GM12878 (cell line): Measurements from ENCODE around the gene CFAP61. TPM values are rescaled to one million over a fixed set of nuclear protein-coding genes. Genes with fewer than 3 reads are reported as not detected.

Experiments used
- ATAC-seq: fragments of 200-7000 bp; cut with Tn5 transposase; 3 replicates; pipeline ENCODE4 v1.9.1; 2020; ENCODE audit warnings: mild to moderate bottlenecking, moderate library complexity
- BruUV-seq: library from RNA; stranded (reverse); fragments of 400-500 nt; replicated peaks from 2 replicates; lab custom pipeline; 2021; lab: Mats Ljungman, UMichigan
- CTCF ChIA-PET: fragments of 300-600 bp; sonication (Branson Sonifier 250); formaldehyde crosslinking; extraction: SDS; loops from one replicate; lab custom pipeline; 2021; ENCODE audit warnings: inconsistent platforms; lab: Yijun Ruan, JAX
- POLR2A ChIA-PET: fragments of 350-600 bp; formaldehyde crosslinking; extraction: SDS; loops from one replicate; lab custom pipeline; 2021; ENCODE audit warnings: inconsistent platforms; lab: Charles Lee
- RAD21 ChIA-PET: fragments of 300-600 bp; sonication (Branson Sonifier 250); formaldehyde crosslinking; loops from one replicate; lab custom pipeline; 2023; ENCODE audit warnings: antibody characterized with exemption; ENCODE audit not compliant: unreplicated experiment; lab: Charles Lee
- SMC1A ChIA-PET: fragments of 300-600 bp; sonication (Branson Sonifier 250); formaldehyde crosslinking; loops from one replicate; lab custom pipeline; 2023; ENCODE audit not compliant: unreplicated experiment, uncharacterized antibody; lab: Charles Lee
- DNase-seq: peaks from one replicate; pipeline ENCODE4 v3.0.0-alpha.2; 2011; ENCODE audit warnings: low read depth, low spot score
- FAIRE-seq: peaks from 3 replicates; lab custom pipeline; 2011; peaks lifted over from hg19 to GRCh38; lab: Jason Lieb, UNC
- H2AFZ ChIP-seq: 2 replicates; pipeline ENCODE4 v1.6.0; 2011; ENCODE audit warnings: low read depth, low read length, control low read depth; ENCODE audit not compliant: control insufficient read depth
- H3K27ac ChIP-seq: 2 replicates; pipeline ENCODE4 v1.5.1; 2011; ENCODE audit warnings: control low read depth; ENCODE audit not compliant: control insufficient read depth, insufficient read depth
- H3K27me3 ChIP-seq, 2 experiments: replicated peaks in 1 of 2; 2 replicates each; pipeline versions ENCODE4 v1.6.0 to v1.6.1; 2011; ENCODE audit warnings: low read length in 1 of 2; ENCODE audit not compliant: control insufficient read depth in 2 of 2, insufficient read depth in 2 of 2
- H3K36me3 ChIP-seq, 2 experiments: 2 replicates each; pipeline ENCODE4 v1.5.1; 2011; ENCODE audit warnings: low read length in 1 of 2; ENCODE audit not compliant: control insufficient read depth in 2 of 2, insufficient read depth in 2 of 2
- H3K4me1 ChIP-seq: 2 replicates; pipeline ENCODE4 v1.6.1; 2011; ENCODE audit warnings: mild to moderate bottlenecking, low read length, moderate library complexity, mixed read lengths; ENCODE audit not compliant: control insufficient read depth, insufficient read depth
- H3K4me2 ChIP-seq: 2 replicates; pipeline ENCODE4 v1.6.0; 2011; ENCODE audit warnings: control low read depth; ENCODE audit not compliant: control insufficient read depth, insufficient read depth
- H3K4me3 ChIP-seq: fragments of 200-600 bp; sonication (generic); 2 replicates; pipeline ENCODE4 v1.5.1; 2016
- H3K79me2 ChIP-seq: 2 replicates; pipeline ENCODE4 v1.6.0; 2011; ENCODE audit warnings: low read length; ENCODE audit not compliant: control insufficient read depth, insufficient read depth
- H3K9ac ChIP-seq: 2 replicates; pipeline ENCODE4 v1.8.0; 2011; ENCODE audit warnings: low read length, control low read depth, mixed read lengths; ENCODE audit not compliant: control insufficient read depth, insufficient read depth
- H3K9me3 ChIP-seq: replicated peaks from 3 replicates; pipeline ENCODE4 v1.5.1; 2011; ENCODE audit warnings: mild to moderate bottlenecking, low read length; ENCODE audit not compliant: control insufficient read depth, insufficient read depth
- H4K20me1 ChIP-seq: 2 replicates; pipeline ENCODE4 v1.6.0; 2011; ENCODE audit not compliant: control insufficient read depth, insufficient read depth
- ATF2 ChIP-seq: IDR thresholded peaks from 2 replicates; pipeline ENCODE4 v1.6.1; 2012; ENCODE audit warnings: low read length, inconsistent platforms
- BACH1 ChIP-seq: fragments of 450-650 bp; IDR thresholded peaks from 2 replicates; pipeline ENCODE4 v1.6.1; 2017; ENCODE audit warnings: mild to moderate bottlenecking, borderline replicate concordance
- CBX5 ChIP-seq: sonication (generic); IDR thresholded peaks from 2 replicates; pipeline ENCODE4 v1.6.1; 2016; ENCODE audit warnings: low read depth, moderate library complexity, mild to moderate bottlenecking, inconsistent platforms
- CEBPZ ChIP-seq: fragments of 150-350 bp; IDR thresholded peaks from 2 replicates; pipeline ENCODE4 v1.6.1; 2016; ENCODE audit warnings: low read depth, low read length
- ESRRA ChIP-seq: IDR thresholded peaks from 2 replicates; pipeline ENCODE4 v1.6.1; 2012; ENCODE audit warnings: mild to moderate bottlenecking, low read length, improper control_type of control experiment
- FOXM1 ChIP-seq: IDR thresholded peaks from 2 replicates; pipeline ENCODE4 v1.6.1; 2012; ENCODE audit warnings: low read depth, mild to moderate bottlenecking, inconsistent platforms, low read length, moderate library complexity
- HDAC6 ChIP-seq: fragments of 200-600 bp; sonication (generic); IDR thresholded peaks from one replicate; pipeline ENCODE4 v1.8.0; 2017; ENCODE audit warnings: antibody characterized with exemption; ENCODE audit not compliant: unreplicated experiment
- PAX5 ChIP-seq: IDR thresholded peaks from 2 replicates; pipeline ENCODE4 v1.6.1; 2011; ENCODE audit warnings: low read depth, low read length, borderline replicate concordance
- RCOR1 ChIP-seq: conservative IDR thresholded peaks from 2 replicates; pipeline ENCODE4 v1.6.1; 2012; ENCODE audit warnings: low read depth, low read length, improper control_type of control experiment
- RELA ChIP-seq: fragments of 450-650 bp; IDR thresholded peaks from 2 replicates; pipeline ENCODE4 v1.8.0; 2014; ENCODE audit warnings: borderline replicate concordance; ENCODE audit not compliant: partially characterized antibody
- SMAD1 ChIP-seq: fragments of 450-650 bp; IDR thresholded peaks from 2 replicates; pipeline ENCODE4 v1.6.1; 2018; ENCODE audit warnings: mild to moderate bottlenecking, low read depth; ENCODE audit not compliant: partially characterized antibody
- TBL1XR1 ChIP-seq: IDR thresholded peaks from 2 replicates; pipeline ENCODE4 v1.6.1; 2012; ENCODE audit warnings: low read depth, low read length, improper control_type of control experiment
- ZNF24 ChIP-seq: fragments of 450-650 bp; IDR thresholded peaks from 2 replicates; pipeline ENCODE4 v1.6.1; 2017; ENCODE audit warnings: antibody characterized with exemption, mild to moderate bottlenecking
- ZNF592 ChIP-seq: fragments of 450-650 bp; IDR thresholded peaks from 2 replicates; pipeline ENCODE4 v1.6.1; 2017; ENCODE audit warnings: mild to moderate bottlenecking, moderate library complexity
- WGBS: methylation state at CpG from one replicate; pipeline ENCODE4 v1.1.6; 2016; ENCODE audit warnings: low lambda C conversion rate; ENCODE audit not compliant: insufficient replicate concordance, insufficient coverage; ENCODE audit errors: missing lambda C conversion rate; 5-methylcytosine and 5-hydroxymethylcytosine counted together
- in situ Hi-C: fragments of 300-500 bp; cut with MboI; formaldehyde crosslinking; loops from 9 replicates; pipeline ENCODE4 v1.14.3; 2018; ENCODE audit warnings: mixed read lengths
- intact Hi-C: fragments of 100-400 bp; cut with micrococcal nuclease; formaldehyde crosslinking; loops from one replicate; pipeline ENCODE4 v1.14.2; 2022; ENCODE audit not compliant: unreplicated experiment
- polyA plus RNA-seq, 11 experiments: library from polyadenylated mRNA; depleted of rRNA in 4 of 11; unstranded in 6 of 11; stranded (reverse) in 5 of 11; fragments of >200 nt; fragmentation: Nextera tagmentation in 4 of 11; fragmentation: Illumina TruSeq in 1 of 11; extraction: Ambion mirVana in 4 of 11; extraction: Trizol in 1 of 11; gene quantifications; 1 replicate in 1 of 11; 2 replicates in 10 of 11; pipeline versions ENCODE4 v1.2.1 to v1.2.3, GENCODE V29; 2011 to 2016; ENCODE audit warnings: inconsistent platforms in 2 of 11, missing spikeins in 2 of 11, low read depth in 1 of 11
- total RNA-seq, 4 experiments: library from RNA; depleted of rRNA in 3 of 4; stranded (reverse); fragments of >200 nt in 3 of 4; fragmentation: Illumina TruSeq in 1 of 4; extraction: Trizol in 1 of 4; gene quantifications; 2 replicates each; pipeline versions ENCODE4 v1.2.1 to v1.2.3, GENCODE V29; 2013 to 2021

CFAP61 gene
- total and polyA plus RNA-seq, 10 of the 15 experiments (the other 5 are each of a cell fraction or from before 2014, with no cell fraction given): 0.11 to 0.41 (median 0.24) TPM; not detected in 7

- intact Hi-C loops: no loop called here
- CTCF ChIA-PET: interaction anchor here (0.9 kb wide), 1 partner anchor 131 kb away, joined by 4 read pairs; no protein-coding TSS in a partner anchor
- no TSS peak for BruUV-seq
- Histone ChIP-seq H3K36me3 (no peaks in the 10 kb centered on the region), H3K9me3 (peaks cover 3% of the 10 kb centered on the region; the same call in 2 of the 3 replicates), H3K4me2 (no peak overlapping the region), H3K9ac (no peak overlapping the region), H3K4me3 (no peak overlapping the region), H3K79me2 (no peaks in the 10 kb centered on the region), H2AFZ (no peak overlapping the region), H3K27me3 (no peaks in the 10 kb centered on the region; a peak in 1 of 4 replicates), H4K20me1 (no peaks in the 10 kb centered on the region), H3K4me1 (no peaks in the 10 kb centered on the region), H3K27ac (no peak overlapping the region)
- POLR2A ChIA-PET: no interaction called here
- RAD21 ChIA-PET: no interaction called here
- 28% methylated on average over 7 of the region's 7 CpGs for WGBS
- SMC1A ChIA-PET: no interaction called here
- ATAC-seq (no peak), DNase-seq (no peak), FAIRE-seq (no peak)
- in situ Hi-C loops: no loop called here
- TF ChIP-seq ZNF592: no peak
- TF ChIP-seq CEBPZ: no peak
- TF ChIP-seq FOXM1: no peak
- no peak for TF ChIP-seq HDAC6
- TF ChIP-seq ATF2: no peak
- TF ChIP-seq ZNF24: no peak
- no peak for TF ChIP-seq CBX5
- no peak for TF ChIP-seq PAX5
- TF ChIP-seq RELA: no peak
- TF ChIP-seq RCOR1: no peak
- TF ChIP-seq BACH1: no peak
- no peak for TF ChIP-seq ESRRA
- no peak for TF ChIP-seq TBL1XR1
- TF ChIP-seq SMAD1: no peak
Measured at GRCh38 chr20:20214757-20215275, 162.5 kb downstream of the CFAP61 start.
